Measurements from ENCODE around the gene MPO.

MPO gene

GRCh38 chr17:58253082-58253481, 27.7 kb downstream of the MPO start:
- H4K91ac ChIP-seq (ENCODE audit: low read length): no peak overlapping the region
- H2BK5ac ChIP-seq (ENCODE audit: low read depth, low read length, poor library complexity, severe bottlenecking): no peak overlapping the region
- H2AFZ ChIP-seq (ENCODE audit: low read depth, low read length): no peak overlapping the region
- no peak overlapping the region for H2AK5ac ChIP-seq (ENCODE audit: low read length, severe bottlenecking)
- H3K18ac ChIP-seq (ENCODE audit: low read depth in 1 of 2, low read length in 2 of 2): no peak overlapping the region
- H3K27ac ChIP-seq (ENCODE audit: low read length, poor library complexity, severe bottlenecking): no peak overlapping the region
- no peak overlapping the region for H3K4me3 ChIP-seq (ENCODE audit: insufficient read depth in 1 of 2, low read depth in 1 of 2, low read length in 2 of 2)
- peaks cover 56 to 70% of the 10 kb centered on the region in 2 experiments for H3K27me3 ChIP-seq (ENCODE audit: control insufficient read depth in 1 of 2, insufficient read depth in 1 of 2, low read length in 2 of 2)
- no peaks in the 10 kb centered on the region for H3K79me1 ChIP-seq (replicated peaks; ENCODE audit: low read length, poor library complexity, severe bottlenecking)
- H2BK120ac ChIP-seq (ENCODE audit: low read depth, low read length): no peak overlapping the region
- H3K23ac ChIP-seq (ENCODE audit: low read length in 2 of 2): no peak overlapping the region
- H2BK12ac ChIP-seq (ENCODE audit: low read length in 2 of 2): no peak overlapping the region
- H3K9me3 ChIP-seq (ENCODE audit: control insufficient read depth, low read length): no peaks in the 10 kb centered on the region
- H3K4me2 ChIP-seq (ENCODE audit: low read length, poor library complexity, severe bottlenecking): no peak overlapping the region
- H3K4ac ChIP-seq (ENCODE audit: low read depth in 1 of 2, low read length in 2 of 2): no peak overlapping the region
- H3K36me3 ChIP-seq (ENCODE audit: control insufficient read depth in 1 of 2, insufficient read depth in 2 of 2, low read depth in 1 of 2, low read length in 2 of 2): no peaks in the 10 kb centered on the region
- H3K14ac ChIP-seq (ENCODE audit: low read length in 2 of 2): no peak overlapping the region
- H3K9ac ChIP-seq (ENCODE audit: low read length): no peak overlapping the region
- 94% methylated on average over 2 of the region's 3 CpGs for WGBS
- DNase-seq: no peak
- peaks cover 10% of the 10 kb centered on the region for H3K4me1 ChIP-seq (ENCODE audit: control insufficient read depth, insufficient read depth, low read depth, low read length)
- H4K8ac ChIP-seq (ENCODE audit: low read length): no peak overlapping the region
- no peak overlapping the region for H2BK15ac ChIP-seq (ENCODE audit: low read depth, poor library complexity, severe bottlenecking)

GRCh38 chr17:58252141-58252540, 28.6 kb downstream of the MPO start:
- H3K4me2 ChIP-seq (ENCODE audit: low read length, poor library complexity, severe bottlenecking): no peak overlapping the region
- H3K9ac ChIP-seq (ENCODE audit: low read length): no peak overlapping the region
- WGBS: 79% methylated on average over 9 of the region's 9 CpGs
- no peak for DNase-seq
- no peak overlapping the region for H4K8ac ChIP-seq (ENCODE audit: low read length)
- H3K14ac ChIP-seq (ENCODE audit: low read length in 2 of 2): no peak overlapping the region
- H3K27ac ChIP-seq (ENCODE audit: low read length, poor library complexity, severe bottlenecking): no peak overlapping the region
- no peak overlapping the region for H3K4me3 ChIP-seq (ENCODE audit: insufficient read depth in 1 of 2, low read depth in 1 of 2, low read length in 2 of 2)
- no peaks in the 10 kb centered on the region for H3K36me3 ChIP-seq (ENCODE audit: control insufficient read depth in 1 of 2, insufficient read depth in 2 of 2, low read depth in 1 of 2, low read length in 2 of 2)
- H3K4me1 ChIP-seq (ENCODE audit: control insufficient read depth, insufficient read depth, low read depth, low read length): peaks cover 10% of the 10 kb centered on the region
- no peak overlapping the region for H2BK5ac ChIP-seq (ENCODE audit: low read depth, low read length, poor library complexity, severe bottlenecking)
- H4K91ac ChIP-seq (ENCODE audit: low read length): no peak overlapping the region
- H2BK120ac ChIP-seq (ENCODE audit: low read depth, low read length): no peak overlapping the region
- no peak overlapping the region for H2AK5ac ChIP-seq (ENCODE audit: low read length, severe bottlenecking)
- no peak overlapping the region for H3K18ac ChIP-seq (ENCODE audit: low read depth in 1 of 2, low read length in 2 of 2)
- no peaks in the 10 kb centered on the region for H3K79me1 ChIP-seq (replicated peaks; ENCODE audit: low read length, poor library complexity, severe bottlenecking)
- no peak overlapping the region for H3K23ac ChIP-seq (ENCODE audit: low read length in 2 of 2)
- H2AFZ ChIP-seq (ENCODE audit: low read depth, low read length): no peak overlapping the region
- no peak overlapping the region for H3K4ac ChIP-seq (ENCODE audit: low read depth in 1 of 2, low read length in 2 of 2)
- no peak overlapping the region for H2BK15ac ChIP-seq (ENCODE audit: low read depth, poor library complexity, severe bottlenecking)
- H3K27me3 ChIP-seq (ENCODE audit: control insufficient read depth in 1 of 2, insufficient read depth in 1 of 2, low read length in 2 of 2): peaks cover 64 to 72% of the 10 kb centered on the region in 2 experiments
- H3K9me3 ChIP-seq (ENCODE audit: control insufficient read depth, low read length): no peaks in the 10 kb centered on the region
- H2BK12ac ChIP-seq (ENCODE audit: low read length in 2 of 2): no peak overlapping the region

GRCh38 chr17:58250344-58251011, 30.3 kb downstream of the MPO start:
- Histone ChIP-seq H3K4ac (ENCODE audit: low read depth in 1 of 2, low read length in 2 of 2) (no peak overlapping the region), H2BK15ac (ENCODE audit: low read depth, poor library complexity, severe bottlenecking) (no peak overlapping the region), H2AK5ac (ENCODE audit: low read length, severe bottlenecking) (no peak overlapping the region), H3K27ac (ENCODE audit: low read length, poor library complexity, severe bottlenecking) (no peak overlapping the region), H2BK120ac (ENCODE audit: low read depth, low read length) (no peak overlapping the region), H3K9me3 (ENCODE audit: control insufficient read depth, low read length) (no peaks in the 10 kb centered on the region), H3K4me2 (ENCODE audit: low read length, poor library complexity, severe bottlenecking) (no peak overlapping the region), H4K91ac (ENCODE audit: low read length) (no peak overlapping the region), H3K9ac (ENCODE audit: low read length) (no peak overlapping the region), H2BK12ac (ENCODE audit: low read length in 2 of 2) (no peak overlapping the region), H3K36me3 (ENCODE audit: control insufficient read depth in 1 of 2, insufficient read depth in 2 of 2, low read depth in 1 of 2, low read length in 2 of 2) (no peaks in the 10 kb centered on the region), H3K4me1 (ENCODE audit: control insufficient read depth, insufficient read depth, low read depth, low read length) (peaks cover 10% of the 10 kb centered on the region), H3K27me3 (ENCODE audit: control insufficient read depth in 1 of 2, insufficient read depth in 1 of 2, low read length in 2 of 2) (peaks cover 69 to 86% of the 10 kb centered on the region in 2 experiments), H3K14ac (ENCODE audit: low read length in 2 of 2) (no peak overlapping the region), H3K18ac (ENCODE audit: low read depth in 1 of 2, low read length in 2 of 2) (no peak overlapping the region), H3K23ac (ENCODE audit: low read length in 2 of 2) (no peak overlapping the region), H3K79me1 (replicated peaks; ENCODE audit: low read length, poor library complexity, severe bottlenecking) (no peaks in the 10 kb centered on the region), H3K4me3 (ENCODE audit: insufficient read depth in 1 of 2, low read depth in 1 of 2, low read length in 2 of 2) (no peak overlapping the region), H2AFZ (ENCODE audit: low read depth, low read length) (no peak overlapping the region), H4K8ac (ENCODE audit: low read length) (no peak overlapping the region), H2BK5ac (ENCODE audit: low read depth, low read length, poor library complexity, severe bottlenecking) (no peak overlapping the region)
- whole genome bisulfite sequencing: 90% methylated on average over 12 of the region's 12 CpGs
- DNase-seq: no peak

- 9% methylated on average over 57 of the region's 57 CpGs for WGBS
- H2BK15ac ChIP-seq (ENCODE audit: low read depth, poor library complexity, severe bottlenecking): no peak overlapping the region
Observed at GRCh38 chr17:58249270-58250133, 31.2 kb downstream of the MPO start.

More at GRCh38 chr17:58249270-58250133, 31.2 kb downstream of the MPO start:
- no peak overlapping the region for H2AK5ac ChIP-seq (ENCODE audit: low read length, severe bottlenecking)
- H3K9me3 ChIP-seq (ENCODE audit: control insufficient read depth, low read length): no peaks in the 10 kb centered on the region
- H3K18ac ChIP-seq (ENCODE audit: low read depth in 1 of 2, low read length in 2 of 2): peak overlapping the region in 1 of 2 experiments; percentile 69
- no peak overlapping the region for H4K8ac ChIP-seq (ENCODE audit: low read length)
- peak; percentile 45 for DNase-seq
- H2BK5ac ChIP-seq (ENCODE audit: low read depth, low read length, poor library complexity, severe bottlenecking): no peak overlapping the region
- H3K4ac ChIP-seq (ENCODE audit: low read depth in 1 of 2, low read length in 2 of 2): peak overlapping the region in 1 of 2 experiments; percentile 4
- no peak overlapping the region for H3K27ac ChIP-seq (ENCODE audit: low read length, poor library complexity, severe bottlenecking)
- H3K4me3 ChIP-seq (ENCODE audit: insufficient read depth in 1 of 2, low read depth in 1 of 2, low read length in 2 of 2): peak overlapping the region; percentile 51 to 76
- H2BK120ac ChIP-seq (ENCODE audit: low read depth, low read length): no peak overlapping the region
- no peak overlapping the region for H3K23ac ChIP-seq (ENCODE audit: low read length in 2 of 2)
- no peaks in the 10 kb centered on the region for H3K79me1 ChIP-seq (replicated peaks; ENCODE audit: low read length, poor library complexity, severe bottlenecking)
- peak overlapping the region; percentile 89 for H3K4me2 ChIP-seq (ENCODE audit: low read length, poor library complexity, severe bottlenecking)
- H2BK12ac ChIP-seq (ENCODE audit: low read length in 2 of 2): peak overlapping the region in 1 of 2 experiments; percentile 84
- H2AFZ ChIP-seq (ENCODE audit: low read depth, low read length): peak overlapping the region; percentile 98
- H3K27me3 ChIP-seq (ENCODE audit: control insufficient read depth in 1 of 2, insufficient read depth in 1 of 2, low read length in 2 of 2): peaks cover 69 to 88% of the 10 kb centered on the region in 2 experiments
- H3K9ac ChIP-seq (ENCODE audit: low read length): peak overlapping the region; percentile 74
- peaks cover 10% of the 10 kb centered on the region for H3K4me1 ChIP-seq (ENCODE audit: control insufficient read depth, insufficient read depth, low read depth, low read length)
- no peak overlapping the region for H4K91ac ChIP-seq (ENCODE audit: low read length)
- peak overlapping the region in 1 of 2 experiments; percentile 46 for H3K14ac ChIP-seq (ENCODE audit: low read length in 2 of 2)
- no peaks in the 10 kb centered on the region for H3K36me3 ChIP-seq (ENCODE audit: control insufficient read depth in 1 of 2, insufficient read depth in 2 of 2, low read depth in 1 of 2, low read length in 2 of 2)
